ENCODE results near the gene NUDT14.

Gene NUDT14

GRCh38 chr14:105151838-105152793 lies 29.0 kb downstream of the NUDT14 start:
- 83% methylated on average over 42 of the region's 44 CpGs for WGBS
- DNase-seq: no peak
- H3K9ac ChIP-seq (ENCODE audit: low read length): no peak overlapping the region

GRCh38 chr14:105151084-105151837 lies 29.9 kb downstream of the NUDT14 start:
- Histone ChIP-seq H2BK5ac (ENCODE audit: low read depth, low read length, poor library complexity, severe bottlenecking) (no peak overlapping the region), H3K18ac (ENCODE audit: low read depth in 1 of 2, low read length in 2 of 2) (no peak overlapping the region), H2AK5ac (ENCODE audit: low read length, severe bottlenecking) (no peak overlapping the region), H3K79me1 (replicated peaks; ENCODE audit: low read length, poor library complexity, severe bottlenecking) (no peaks in the 10 kb centered on the region), H4K8ac (ENCODE audit: low read length) (no peak overlapping the region), H2BK120ac (ENCODE audit: low read depth, low read length) (no peak overlapping the region), H3K9me3 (ENCODE audit: control insufficient read depth, low read length) (no peaks in the 10 kb centered on the region), H4K91ac (ENCODE audit: low read length) (no peak overlapping the region), H2BK12ac (ENCODE audit: low read length in 2 of 2) (no peak overlapping the region), H3K36me3 (ENCODE audit: control insufficient read depth in 1 of 2, insufficient read depth in 2 of 2, low read depth in 1 of 2, low read length in 2 of 2) (peaks cover 0 to 3% of the 10 kb centered on the region in 2 experiments), H3K14ac (ENCODE audit: low read length in 2 of 2) (no peak overlapping the region), H3K4me2 (ENCODE audit: low read length, poor library complexity, severe bottlenecking) (no peak overlapping the region), H3K4me3 (ENCODE audit: insufficient read depth in 1 of 2, low read depth in 1 of 2, low read length in 2 of 2) (no peak overlapping the region), H3K4me1 (ENCODE audit: control insufficient read depth, insufficient read depth, low read depth, low read length) (peaks cover 4% of the 10 kb centered on the region), H2BK15ac (ENCODE audit: low read depth, poor library complexity, severe bottlenecking) (no peak overlapping the region), H3K4ac (ENCODE audit: low read depth in 1 of 2, low read length in 2 of 2) (no peak overlapping the region), H3K27ac (ENCODE audit: low read length, poor library complexity, severe bottlenecking) (no peak overlapping the region), H3K23ac (ENCODE audit: low read length in 2 of 2) (no peak overlapping the region), H3K27me3 (ENCODE audit: control insufficient read depth in 1 of 2, insufficient read depth in 1 of 2, low read length in 2 of 2) (peaks cover under 1 to 26% of the 10 kb centered on the region in 2 experiments), H3K9ac (ENCODE audit: low read length) (no peak overlapping the region), H2AFZ (ENCODE audit: low read depth, low read length) (no peak overlapping the region)
- 83% methylated on average over 33 of the region's 37 CpGs for WGBS
- no peak for DNase-seq

More at GRCh38 chr14:105151838-105152793, 29.0 kb downstream of the NUDT14 start:
- no peak overlapping the region for H3K27ac ChIP-seq (ENCODE audit: low read length, poor library complexity, severe bottlenecking)
- no peaks in the 10 kb centered on the region for H3K79me1 ChIP-seq (replicated peaks; ENCODE audit: low read length, poor library complexity, severe bottlenecking)
- H3K18ac ChIP-seq (ENCODE audit: low read depth in 1 of 2, low read length in 2 of 2): no peak overlapping the region
- H3K4me3 ChIP-seq (ENCODE audit: insufficient read depth in 1 of 2, low read depth in 1 of 2, low read length in 2 of 2): no peak overlapping the region
- H3K9me3 ChIP-seq (ENCODE audit: control insufficient read depth, low read length): no peaks in the 10 kb centered on the region
- no peaks in the 10 kb centered on the region for H3K36me3 ChIP-seq (ENCODE audit: control insufficient read depth in 1 of 2, insufficient read depth in 2 of 2, low read depth in 1 of 2, low read length in 2 of 2)
- H2AFZ ChIP-seq (ENCODE audit: low read depth, low read length): no peak overlapping the region
- H3K4me2 ChIP-seq (ENCODE audit: low read length, poor library complexity, severe bottlenecking): no peak overlapping the region
- H4K91ac ChIP-seq (ENCODE audit: low read length): no peak overlapping the region
- H4K8ac ChIP-seq (ENCODE audit: low read length): no peak overlapping the region
- no peak overlapping the region for H2BK120ac ChIP-seq (ENCODE audit: low read depth, low read length)
- H3K4me1 ChIP-seq (ENCODE audit: control insufficient read depth, insufficient read depth, low read depth, low read length): no peaks in the 10 kb centered on the region
- H2BK12ac ChIP-seq (ENCODE audit: low read length in 2 of 2): no peak overlapping the region
- H3K4ac ChIP-seq (ENCODE audit: low read depth in 1 of 2, low read length in 2 of 2): no peak overlapping the region
- peaks cover 4 to 35% of the 10 kb centered on the region in 2 experiments for H3K27me3 ChIP-seq (ENCODE audit: control insufficient read depth in 1 of 2, insufficient read depth in 1 of 2, low read length in 2 of 2)
- H3K23ac ChIP-seq (ENCODE audit: low read length in 2 of 2): no peak overlapping the region
- H2BK15ac ChIP-seq (ENCODE audit: low read depth, poor library complexity, severe bottlenecking): no peak overlapping the region
- no peak overlapping the region for H2BK5ac ChIP-seq (ENCODE audit: low read depth, low read length, poor library complexity, severe bottlenecking)
- H2AK5ac ChIP-seq (ENCODE audit: low read length, severe bottlenecking): no peak overlapping the region
- peak overlapping the region in 1 of 2 experiments; percentile 20 for H3K14ac ChIP-seq (ENCODE audit: low read length in 2 of 2)

GRCh38 chr14:105150368-105151083 lies 30.6 kb downstream of the NUDT14 start:
- Histone ChIP-seq H3K4ac (ENCODE audit: low read depth in 1 of 2, low read length in 2 of 2) (no peak overlapping the region), H2BK120ac (ENCODE audit: low read depth, low read length) (no peak overlapping the region), H3K23ac (ENCODE audit: low read length in 2 of 2) (no peak overlapping the region), H3K18ac (ENCODE audit: low read depth in 1 of 2, low read length in 2 of 2) (no peak overlapping the region), H2BK5ac (ENCODE audit: low read depth, low read length, poor library complexity, severe bottlenecking) (no peak overlapping the region), H3K79me1 (replicated peaks; ENCODE audit: low read length, poor library complexity, severe bottlenecking) (no peaks in the 10 kb centered on the region), H2AK5ac (ENCODE audit: low read length, severe bottlenecking) (no peak overlapping the region), H3K9me3 (ENCODE audit: control insufficient read depth, low read length) (no peaks in the 10 kb centered on the region), H3K4me1 (ENCODE audit: control insufficient read depth, insufficient read depth, low read depth, low read length) (peaks cover 5% of the 10 kb centered on the region), H2BK15ac (ENCODE audit: low read depth, poor library complexity, severe bottlenecking) (no peak overlapping the region), H3K27me3 (ENCODE audit: control insufficient read depth in 1 of 2, insufficient read depth in 1 of 2, low read length in 2 of 2) (peaks cover 0 to 19% of the 10 kb centered on the region in 2 experiments), H3K4me3 (ENCODE audit: insufficient read depth in 1 of 2, low read depth in 1 of 2, low read length in 2 of 2) (no peak overlapping the region), H3K36me3 (ENCODE audit: control insufficient read depth in 1 of 2, insufficient read depth in 2 of 2, low read depth in 1 of 2, low read length in 2 of 2) (peaks cover 0 to 6% of the 10 kb centered on the region in 2 experiments), H2AFZ (ENCODE audit: low read depth, low read length) (no peak overlapping the region), H3K4me2 (ENCODE audit: low read length, poor library complexity, severe bottlenecking) (no peak overlapping the region), H3K27ac (ENCODE audit: low read length, poor library complexity, severe bottlenecking) (no peak overlapping the region), H4K91ac (ENCODE audit: low read length) (no peak overlapping the region), H3K14ac (ENCODE audit: low read length in 2 of 2) (no peak overlapping the region), H4K8ac (ENCODE audit: low read length) (no peak overlapping the region), H2BK12ac (ENCODE audit: low read length in 2 of 2) (no peak overlapping the region), H3K9ac (ENCODE audit: low read length) (no peak overlapping the region)
- no peak for DNase-seq
- 88% methylated on average over 35 of the region's 35 CpGs for WGBS
